DND-41 (cell line): ENCODE results near the gene SERF2.

Experiments
- ATAC-seq: fragments of 200-7000 bp; cut with Tn5 transposase; 3 replicates; pipeline ENCODE4 v1.9.1; 2021; ENCODE audit warnings: low read depth; ENCODE audit not compliant: insufficient read depth
- DNase-seq: peaks from one replicate; pipeline ENCODE4 v3.0.0-alpha.2; 2020
- H2AFZ ChIP-seq: 2 replicates; pipeline ENCODE4 v1.6.0; 2012; ENCODE audit warnings: low read depth, low read length
- H3K27ac ChIP-seq: 2 replicates; pipeline ENCODE4 v1.5.1; 2012; ENCODE audit warnings: low read length, inconsistent platforms
- H3K27me3 ChIP-seq: fragments of 200-600 bp; sonication (generic); 2 replicates; pipeline ENCODE4 v1.6.0; 2012; ENCODE audit warnings: low read length, mild to moderate bottlenecking, inconsistent platforms; ENCODE audit not compliant: insufficient read depth, poor library complexity
- H3K36me3 ChIP-seq: 2 replicates; pipeline ENCODE4 v1.5.1; 2012; ENCODE audit warnings: low read length, inconsistent platforms; ENCODE audit not compliant: insufficient read depth
- H3K4me1 ChIP-seq: 2 replicates; pipeline ENCODE4 v1.5.1; 2012; ENCODE audit warnings: mild to moderate bottlenecking, low read length; ENCODE audit not compliant: insufficient read depth
- H3K4me2 ChIP-seq: 2 replicates; pipeline ENCODE4 v1.6.0; 2012; ENCODE audit warnings: mild to moderate bottlenecking, moderate library complexity, low read length, inconsistent platforms; ENCODE audit not compliant: insufficient read depth
- H3K4me3 ChIP-seq, 2 experiments: fragments of 200-600 bp in 1 of 2; shearing (Covaris generic) in 1 of 2; 2 replicates each; pipeline ENCODE4 v1.5.1; 2012 to 2016; ENCODE audit warnings: inconsistent platforms in 2 of 2, low read length in 2 of 2, mild to moderate bottlenecking in 2 of 2, low read depth in 1 of 2, moderate library complexity in 1 of 2
- H3K79me2 ChIP-seq: 2 replicates; pipeline ENCODE4 v1.6.0; 2012; ENCODE audit warnings: low read length, inconsistent platforms; ENCODE audit not compliant: insufficient read depth
- H3K9ac ChIP-seq: 2 replicates; pipeline ENCODE4 v1.6.0; 2012; ENCODE audit warnings: low read depth, mild to moderate bottlenecking, inconsistent platforms, low read length, moderate library complexity
- H3K9me3 ChIP-seq: 2 replicates; pipeline ENCODE4 v1.5.1; 2012; ENCODE audit warnings: low read length, moderate library complexity, mild to moderate bottlenecking, inconsistent platforms; ENCODE audit not compliant: insufficient read depth, severe bottlenecking
- H4K20me1 ChIP-seq: 2 replicates; pipeline ENCODE4 v1.6.0; 2012; ENCODE audit warnings: low read length; ENCODE audit not compliant: insufficient read depth
- CTCF ChIP-seq: IDR thresholded peaks from 2 replicates; pipeline ENCODE4 v1.5.1; 2012; ENCODE audit warnings: borderline replicate concordance, low read length, moderate library complexity, mild to moderate bottlenecking; ENCODE audit not compliant: poor library complexity, severe bottlenecking; ENCODE audit errors: extremely low read depth
- EZH2 ChIP-seq: IDR thresholded peaks from 3 replicates; pipeline ENCODE4 v1.6.1; 2012; ENCODE audit warnings: borderline replicate concordance, low read depth, mild to moderate bottlenecking, moderate library complexity, low read length, inconsistent platforms; ENCODE audit not compliant: severe bottlenecking

The SERF2 gene

GRCh38 chr15:43749690-43750345 is 42.3 kb upstream of the SERF2 start:
- H3K9me3 ChIP-seq: no peaks in the 10 kb centered on the region
- no peak overlapping the region for H2AFZ ChIP-seq
- H4K20me1 ChIP-seq: peaks cover 49% of the 10 kb centered on the region
- peaks cover 42% of the 10 kb centered on the region for H3K36me3 ChIP-seq
- H3K79me2 ChIP-seq: peaks cover 88% of the 10 kb centered on the region
- H3K4me1 ChIP-seq: peaks cover 44% of the 10 kb centered on the region
- no peaks in the 10 kb centered on the region for H3K27me3 ChIP-seq
- TF ChIP-seq CTCF (no peak), EZH2 (no peak)
- ATAC-seq: peak; percentile 54
- H3K4me2 ChIP-seq: peak overlapping the region; percentile 64
- peak; percentile 58 for DNase-seq
- H3K27ac ChIP-seq: peak overlapping the region; percentile 62
- peak overlapping the region; percentile 55 for H3K9ac ChIP-seq
- peak overlapping the region; percentile 16 to 57; a peak in 3 of 4 replicates for H3K4me3 ChIP-seq

GRCh38 chr15:43751885-43752284 is 40.2 kb upstream of the SERF2 start:
- DNase-seq: no peak
- H3K79me2 ChIP-seq: peaks cover 95% of the 10 kb centered on the region
- no peak overlapping the region for H3K4me3 ChIP-seq
- ATAC-seq: no peak
- TF ChIP-seq CTCF (no peak), EZH2 (no peak)
- no peak overlapping the region for H2AFZ ChIP-seq
- peaks cover 40% of the 10 kb centered on the region for H3K4me1 ChIP-seq
- H3K27me3 ChIP-seq: no peaks in the 10 kb centered on the region
- no peak overlapping the region for H3K9ac ChIP-seq
- peaks cover 49% of the 10 kb centered on the region for H4K20me1 ChIP-seq
- no peak overlapping the region for H3K27ac ChIP-seq
- H3K36me3 ChIP-seq: peaks cover 60% of the 10 kb centered on the region
- H3K4me2 ChIP-seq: no peak overlapping the region
- no peaks in the 10 kb centered on the region for H3K9me3 ChIP-seq

- Histone ChIP-seq H3K36me3 (peaks cover 81% of the 10 kb centered on the region), H3K4me3 (no peak overlapping the region), H3K79me2 (peaks cover 3% of the 10 kb centered on the region; the same call in 1 of the 2 replicates), H3K27me3 (no peaks in the 10 kb centered on the region), H3K4me1 (no peaks in the 10 kb centered on the region), H4K20me1 (no peaks in the 10 kb centered on the region; the same call in 1 of the 2 replicates), H2AFZ (no peak overlapping the region), H3K27ac (no peak overlapping the region), H3K9me3 (no peaks in the 10 kb centered on the region), H3K9ac (no peak overlapping the region), H3K4me2 (no peak overlapping the region)
- DNase-seq (no peak), ATAC-seq (no peak)
- TF ChIP-seq EZH2 (no peak), CTCF (no peak)
These were observed 29.3 kb upstream of the SERF2 start for GRCh38 chr15:43762824-43763223.
